GM12892 (cell line): ENCODE data around the gene NHLRC4.

Experiments
- POLR2A ChIP-seq: IDR thresholded peaks from 2 replicates; pipeline ENCODE4 v1.6.1; 2011; ENCODE audit warnings: low read depth, low read length, control low read depth
- POLR2AphosphoS5 ChIP-seq: IDR thresholded peaks from 2 replicates; pipeline ENCODE4 v1.6.1; 2011; ENCODE audit warnings: low read depth, low read length, control low read depth
- TAF1 ChIP-seq: IDR thresholded peaks from 2 replicates; pipeline ENCODE4 v1.6.1; 2011; ENCODE audit warnings: low read depth, mild to moderate bottlenecking, control low read depth, low read length, borderline replicate concordance

DNA sequence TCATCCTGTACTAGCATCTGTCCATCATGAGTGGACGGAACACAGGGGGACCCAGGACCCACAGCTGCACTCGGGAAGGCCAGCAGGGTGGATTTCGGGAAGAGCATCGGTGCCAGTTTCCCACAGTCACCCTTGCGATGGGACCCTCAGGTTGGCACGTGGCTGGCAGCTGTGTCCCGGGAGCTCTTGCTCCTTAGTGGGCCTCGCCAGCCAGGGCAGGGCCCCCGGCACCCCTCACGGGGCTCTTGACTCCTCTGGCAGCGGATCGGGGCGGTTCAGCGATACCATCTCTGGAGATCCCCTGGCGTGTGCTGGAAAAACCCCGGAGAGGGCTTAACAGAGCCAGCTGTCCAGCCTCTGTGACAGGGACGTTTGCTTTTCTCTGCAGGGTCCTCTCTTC lies 30.1 kb upstream of the NHLRC4 start:
- TF ChIP-seq POLR2AphosphoS5 = no peak
- no peak for TF ChIP-seq POLR2A
- no peak for TF ChIP-seq TAF1
